SU-DHL-6 (cell line): ENCODE data around the gene ANAPC2.

ENCODE experiments used
- H2AFZ ChIP-seq: fragments of 200-600 bp; sonication (generic); 2 replicates; pipeline ENCODE4 v1.6.1; 2014; ENCODE audit warnings: low read depth, mild to moderate bottlenecking, moderate library complexity, mixed read lengths, antibody characterized with exemption, low read length; ENCODE audit not compliant: severe bottlenecking
- H3F3A ChIP-seq: fragments of 200-600 bp; shearing (Covaris generic); 2 replicates; pipeline ENCODE4 v1.6.0; 2016; ENCODE audit warnings: antibody characterized with exemption, mild to moderate bottlenecking; ENCODE audit not compliant: insufficient read depth
- H3K27ac ChIP-seq: fragments of 200-600 bp; sonication (generic); 2 replicates; pipeline ENCODE4 v1.5.1; 2016; ENCODE audit warnings: low read depth, mild to moderate bottlenecking, low read length, moderate library complexity, mixed read lengths
- H3K27me3 ChIP-seq: fragments of 200-600 bp; sonication (generic), shearing (Covaris generic); 2 replicates; pipeline ENCODE4 v1.6.0; 2014; ENCODE audit warnings: mild to moderate bottlenecking, low read length
- H3K36me3 ChIP-seq: fragments of 200-600 bp; sonication (generic); 2 replicates; pipeline ENCODE4 v1.6.1; 2014; ENCODE audit warnings: mild to moderate bottlenecking, low read length, mixed read lengths
- H3K4me2 ChIP-seq: fragments of 300-600, 200-600 bp; shearing (Covaris generic), sonication (generic); 2 replicates; pipeline ENCODE4 v1.6.0; 2014; ENCODE audit warnings: low read length, low read depth, mild to moderate bottlenecking; ENCODE audit not compliant: poor library complexity, severe bottlenecking
- H3K4me3 ChIP-seq: fragments of 200-600 bp; sonication (generic); 2 replicates; pipeline ENCODE4 v1.5.1; 2014; ENCODE audit warnings: antibody characterized with exemption, low read length, mild to moderate bottlenecking, mixed read lengths; ENCODE audit not compliant: insufficient read depth, poor library complexity, severe bottlenecking
- H3K79me2 ChIP-seq: fragments of 200-600 bp; sonication (generic); 2 replicates; pipeline ENCODE4 v1.6.1; 2014; ENCODE audit warnings: mild to moderate bottlenecking, low read length, moderate library complexity; ENCODE audit not compliant: insufficient read depth
- H3K9ac ChIP-seq: fragments of 200-600 bp; sonication (generic); 2 replicates; pipeline ENCODE4 v1.7.0; 2014; ENCODE audit warnings: mild to moderate bottlenecking, low read length
- H3K9me2 ChIP-seq: fragments of 200-600 bp; sonication (generic); replicated peaks from 2 replicates; pipeline ENCODE4 v1.6.1; 2014; ENCODE audit warnings: low read length; ENCODE audit not compliant: insufficient read depth
- H3K9me3 ChIP-seq: fragments of 200-600 bp; sonication (generic); 2 replicates; pipeline ENCODE4 v1.6.1; 2014; ENCODE audit warnings: low read length, mixed read lengths; ENCODE audit not compliant: insufficient read depth
- H4K20me1 ChIP-seq: fragments of 200-600 bp; sonication (generic); 2 replicates; pipeline ENCODE4 v1.6.1; 2014; ENCODE audit warnings: low read depth, mild to moderate bottlenecking, antibody characterized with exemption, low read length, moderate library complexity, mixed read lengths
- EZH2phosphoT487 ChIP-seq: fragments of 200-600 bp; sonication (generic), shearing (Covaris generic); conservative IDR thresholded peaks from 2 replicates; pipeline ENCODE4 v1.6.1; 2018; ENCODE audit warnings: mild to moderate bottlenecking, antibody characterized with exemption, low read length, moderate library complexity, mixed read lengths
- TF ChIP-seq, protein P1 (sequence below): fragments of 200-600 bp; sonication (generic); IDR thresholded peaks from one replicate; pipeline ENCODE4 v1.5.1; 2017; ENCODE audit warnings: antibody characterized with exemption, mild to moderate bottlenecking, low read length, moderate library complexity; ENCODE audit not compliant: insufficient read depth, poor library complexity, severe bottlenecking

Gene ANAPC2

DNA sequence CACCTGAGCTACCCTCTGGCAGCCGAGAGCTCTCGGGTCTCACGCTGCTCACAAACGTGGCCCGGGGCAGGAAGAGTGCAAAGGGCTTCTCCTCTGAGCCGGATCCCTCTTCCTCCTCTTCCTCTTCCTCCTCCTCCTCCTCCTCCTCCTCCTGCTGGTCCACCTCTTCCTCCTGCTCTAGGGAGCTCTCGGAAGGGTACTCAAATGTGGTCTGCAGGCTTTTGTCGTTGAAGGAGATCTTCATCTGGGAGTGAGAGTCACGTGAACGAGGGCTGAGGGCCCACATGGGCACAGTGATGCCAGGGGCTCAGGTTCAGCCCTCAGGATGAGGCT lies 4.1 kb upstream of the ANAPC2 start:
- Histone ChIP-seq H3K9ac (no peak overlapping the region), H3K79me2 (peaks cover 15% of the 10 kb centered on the region), H3K36me3 (no peaks in the 10 kb centered on the region), H3K27ac (no peak overlapping the region), H3F3A (no peaks in the 10 kb centered on the region), H3K9me2 (no peaks in the 10 kb centered on the region), H3K27me3 (no peaks in the 10 kb centered on the region), H3K4me2 (no peak overlapping the region), H2AFZ (no peak overlapping the region), H4K20me1 (no peaks in the 10 kb centered on the region), H3K9me3 (no peaks in the 10 kb centered on the region), H3K4me3 (no peak overlapping the region)
- TF ChIP-seq, protein P1, sequence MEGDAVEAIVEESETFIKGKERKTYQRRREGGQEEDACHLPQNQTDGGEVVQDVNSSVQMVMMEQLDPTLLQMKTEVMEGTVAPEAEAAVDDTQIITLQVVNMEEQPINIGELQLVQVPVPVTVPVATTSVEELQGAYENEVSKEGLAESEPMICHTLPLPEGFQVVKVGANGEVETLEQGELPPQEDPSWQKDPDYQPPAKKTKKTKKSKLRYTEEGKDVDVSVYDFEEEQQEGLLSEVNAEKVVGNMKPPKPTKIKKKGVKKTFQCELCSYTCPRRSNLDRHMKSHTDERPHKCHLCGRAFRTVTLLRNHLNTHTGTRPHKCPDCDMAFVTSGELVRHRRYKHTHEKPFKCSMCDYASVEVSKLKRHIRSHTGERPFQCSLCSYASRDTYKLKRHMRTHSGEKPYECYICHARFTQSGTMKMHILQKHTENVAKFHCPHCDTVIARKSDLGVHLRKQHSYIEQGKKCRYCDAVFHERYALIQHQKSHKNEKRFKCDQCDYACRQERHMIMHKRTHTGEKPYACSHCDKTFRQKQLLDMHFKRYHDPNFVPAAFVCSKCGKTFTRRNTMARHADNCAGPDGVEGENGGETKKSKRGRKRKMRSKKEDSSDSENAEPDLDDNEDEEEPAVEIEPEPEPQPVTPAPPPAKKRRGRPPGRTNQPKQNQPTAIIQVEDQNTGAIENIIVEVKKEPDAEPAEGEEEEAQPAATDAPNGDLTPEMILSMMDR = no peak
- no peak for TF ChIP-seq EZH2phosphoT487

- H3K9me3 ChIP-seq = no peaks in the 10 kb centered on the region
- H3K36me3 ChIP-seq = no peaks in the 10 kb centered on the region
- no peak overlapping the region for H3K4me2 ChIP-seq
- H3F3A ChIP-seq = no peaks in the 10 kb centered on the region
- H3K9ac ChIP-seq = no peak overlapping the region
- no peak overlapping the region for H3K4me3 ChIP-seq
- no peaks in the 10 kb centered on the region for H3K27me3 ChIP-seq
- TF ChIP-seq, protein P1 = no peak
- TF ChIP-seq EZH2phosphoT487 = no peak
- no peak overlapping the region for H2AFZ ChIP-seq
- peaks cover 20% of the 10 kb centered on the region for H3K79me2 ChIP-seq
- H3K9me2 ChIP-seq = no peaks in the 10 kb centered on the region
- H4K20me1 ChIP-seq = no peaks in the 10 kb centered on the region
- H3K27ac ChIP-seq = no peak overlapping the region
Measured at GRCh38 chr9:137191691-137192447, 3.5 kb upstream of the ANAPC2 start.

DNA sequence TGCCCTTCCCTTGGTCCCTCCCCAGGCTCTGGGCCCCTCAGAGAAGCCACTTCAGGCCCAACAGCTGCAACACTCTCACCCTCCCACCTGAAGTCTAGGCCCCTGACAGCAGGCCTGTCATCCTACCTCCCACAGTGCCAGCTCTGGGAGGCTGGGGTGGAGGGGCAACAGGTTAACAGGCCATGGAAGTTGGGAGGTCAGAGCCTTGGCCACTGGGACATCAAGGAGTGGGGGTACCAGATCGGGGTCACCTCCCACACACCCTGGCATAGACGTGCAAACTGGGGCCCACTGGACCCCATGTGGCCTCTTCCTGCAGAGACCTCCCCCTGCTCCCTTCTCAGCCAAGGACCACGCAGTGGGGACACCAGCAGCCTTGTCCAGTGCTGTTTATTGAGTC lies 2.9 kb upstream of the ANAPC2 start:
- Histone ChIP-seq H3K27me3 (no peaks in the 10 kb centered on the region), H3K9ac (no peak overlapping the region), H4K20me1 (no peaks in the 10 kb centered on the region), H3K4me2 (no peak overlapping the region), H3K36me3 (no peaks in the 10 kb centered on the region), H3K4me3 (no peak overlapping the region), H2AFZ (no peak overlapping the region), H3K9me2 (no peaks in the 10 kb centered on the region), H3K27ac (no peak overlapping the region), H3K9me3 (no peaks in the 10 kb centered on the region), H3F3A (no peaks in the 10 kb centered on the region), H3K79me2 (peaks cover 20% of the 10 kb centered on the region)
- TF ChIP-seq, protein P1 = no peak
- TF ChIP-seq EZH2phosphoT487 = no peak
